Uterus (tissue), 4 donors: ENCODE results near the gene ITGA11. TPM values are rescaled to one million over a fixed set of nuclear protein-coding genes. Genes with fewer than 3 reads are reported as not detected.
A peak's percentile ranks its signal among the peaks of the same experiment; 100 is the strongest.

Experiments used
- DNase-seq, 2 donors: peaks; one replicate each; pipeline ENCODE4 v3.0.0-alpha.2; 2019 to 2020
- H3K27ac ChIP-seq, 2 donors: fragments of 200-600 bp; sonication (generic); 1 replicate in 1 of 2; 2 replicates in 1 of 2; pipeline ENCODE4 v1.5.1; 2016 to 2018
- H3K27me3 ChIP-seq, 2 donors: fragments of 200-600 bp; sonication (generic); one replicate each; pipeline ENCODE4 v1.5.1; 2018 to 2019; ENCODE audit warnings: control low read depth in 1 of 2
- H3K36me3 ChIP-seq, 2 donors: fragments of 200-600 bp; sonication (generic); one replicate each; pipeline ENCODE4 v1.5.1; 2019; ENCODE audit warnings: control low read depth in 1 of 2
- H3K4me1 ChIP-seq, 2 donors: fragments of 200-600 bp; sonication (generic); one replicate each; pipeline ENCODE4 v1.5.1; 2018 to 2019; ENCODE audit warnings: control low read depth in 1 of 2
- H3K4me3 ChIP-seq, 2 donors: fragments of 200-600 bp; sonication (generic); 1 replicate in 1 of 2; 2 replicates in 1 of 2; pipeline ENCODE4 v1.5.1; 2018 to 2019; ENCODE audit warnings: mild to moderate bottlenecking in 1 of 2
- H3K9me3 ChIP-seq, 2 donors: fragments of 200-600 bp; sonication (generic); one replicate each; pipeline ENCODE4 v1.5.1; 2019; ENCODE audit warnings: control low read depth in 1 of 2
- CTCF ChIP-seq, 4 experiments: fragments of 200-600 bp in 2 of 4; fragments of 450-650 bp in 2 of 4; sonication (generic) in 2 of 4; IDR thresholded peaks; one replicate each; pipeline ENCODE4 v1.5.1; 2016 to 2019; ENCODE audit warnings: antibody characterized with exemption in 4 of 4, mild to moderate bottlenecking in 2 of 4, moderate library complexity in 1 of 4
- POLR2A ChIP-seq, 2 donors: fragments of 450-650 bp; IDR thresholded peaks; one replicate each; pipeline ENCODE4 v1.6.1; 2016; ENCODE audit warnings: antibody characterized with exemption in 2 of 2, mild to moderate bottlenecking in 1 of 2, moderate library complexity in 1 of 2
- intact Hi-C: fragments of 100-400 bp; cut with DNase I; formaldehyde crosslinking; loops from one replicate; pipeline ENCODE4 v1.15.1; 2023; ENCODE audit warnings: low total_unique reads
- total RNA-seq, 4 donors: library from RNA; depleted of rRNA in 3 of 4; stranded (reverse); fragments of >200 nt in 3 of 4; gene quantifications; one replicate each; pipeline versions ENCODE4 v1.1.0 to v1.2.4, GENCODE V29; 2014 to 2023
- donor health status: DM: yes; HTN: yes; CAD: no.

ITGA11 gene
- total RNA-seq, 4 donors from 2014 or later, result 37.3 to 106 (median 61.1) TPM

- TF ChIP-seq CTCF (IDR thresholded peaks at IDR 0.05) (no peak), POLR2A (IDR thresholded peaks at IDR 0.05) (no peak)
- intact Hi-C loops, result no loop called here
- Histone ChIP-seq H3K27ac (peak overlapping the region in 1 of 2 donors; percentile 43), H3K9me3 (no peaks in the 10 kb centered on the region), H3K4me1 (no peaks in the 10 kb centered on the region), H3K27me3 (no peaks in the 10 kb centered on the region), H3K4me3 (no peak overlapping the region), H3K36me3 (no peaks in the 10 kb centered on the region)
- DNase-seq, result no peak
Observed at GRCh38 chr15:68328443-68328842, 103.5 kb downstream of the ITGA11 start.

GRCh38 chr15:68326711-68327354, 105.1 kb downstream of the ITGA11 start:
- H3K36me3 ChIP-seq, result no peaks in the 10 kb centered on the region
- H3K27me3 ChIP-seq, result no peaks in the 10 kb centered on the region
- intact Hi-C loops, result no loop called here
- no peaks in the 10 kb centered on the region for H3K9me3 ChIP-seq
- peak overlapping the region in 1 of 2 donors; percentile 43 for H3K27ac ChIP-seq
- no peaks in the 10 kb centered on the region for H3K4me1 ChIP-seq
- no peak overlapping the region for H3K4me3 ChIP-seq
- TF ChIP-seq POLR2A (IDR thresholded peaks at IDR 0.05), result no peak
- no peak for TF ChIP-seq CTCF (IDR thresholded peaks at IDR 0.05)
- DNase-seq, result no peak

DNA sequence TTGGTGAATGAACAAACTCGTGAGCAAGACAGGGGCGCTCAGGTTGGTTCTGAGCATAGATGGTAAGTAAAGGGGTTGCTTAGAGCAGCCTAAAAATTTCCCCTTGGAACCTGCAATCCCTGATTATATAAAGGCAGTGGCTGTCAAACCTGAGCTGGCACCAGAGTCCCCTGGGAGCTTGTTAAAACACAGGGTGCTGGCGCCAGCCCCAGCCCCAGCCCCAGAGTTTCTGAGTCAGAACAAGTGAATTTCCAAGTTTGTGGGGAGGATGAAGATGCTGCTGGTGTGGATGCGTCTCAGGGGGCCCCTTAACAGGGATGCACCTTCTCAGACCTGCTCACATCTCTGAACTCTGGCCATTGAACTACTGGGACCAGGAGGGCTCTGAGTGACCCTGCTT, 106.2 kb downstream of the ITGA11 start:
- intact Hi-C loops, result no loop called here
- Histone ChIP-seq H3K4me3 (no peak overlapping the region), H3K4me1 (no peaks in the 10 kb centered on the region), H3K9me3 (no peaks in the 10 kb centered on the region), H3K36me3 (no peaks in the 10 kb centered on the region), H3K27ac (no peak overlapping the region), H3K27me3 (no peaks in the 10 kb centered on the region)
- no peak for DNase-seq
- TF ChIP-seq POLR2A (IDR thresholded peaks at IDR 0.05) (no peak), CTCF (IDR thresholded peaks at IDR 0.05) (no peak)

GRCh38 chr15:68322796-68323195, 109.2 kb downstream of the ITGA11 start:
- no peak for DNase-seq
- TF ChIP-seq POLR2A (IDR thresholded peaks at IDR 0.05) (no peak), CTCF (IDR thresholded peaks at IDR 0.05) (no peak)
- no peaks in the 10 kb centered on the region for H3K4me1 ChIP-seq
- H3K36me3 ChIP-seq, result no peaks in the 10 kb centered on the region
- no peaks in the 10 kb centered on the region for H3K9me3 ChIP-seq
- no peaks in the 10 kb centered on the region for H3K27me3 ChIP-seq
- intact Hi-C loops, result no loop called here
- no peak overlapping the region for H3K27ac ChIP-seq
- no peak overlapping the region for H3K4me3 ChIP-seq

DNA sequence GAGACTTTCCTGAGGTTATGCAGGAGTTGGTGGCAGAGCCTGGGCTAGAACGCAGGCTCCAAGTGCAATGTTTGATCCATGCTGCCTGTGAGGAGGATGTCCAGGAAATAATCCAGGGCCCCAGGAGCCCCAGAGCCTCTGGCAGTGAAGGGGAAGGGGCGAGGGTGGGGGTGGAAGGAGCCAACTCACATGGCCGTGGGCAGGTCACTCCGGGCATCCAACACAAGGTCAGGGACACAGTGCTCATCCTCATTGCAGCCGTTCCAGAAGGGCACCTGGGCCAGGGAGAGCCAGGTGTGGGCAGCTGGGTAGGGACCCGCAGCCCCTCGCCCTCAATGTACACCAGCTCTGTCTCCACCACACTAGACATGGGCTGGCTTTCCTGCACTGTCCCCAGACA, 110.7 kb downstream of the ITGA11 start:
- Histone ChIP-seq H3K9me3 (no peaks in the 10 kb centered on the region), H3K4me1 (no peaks in the 10 kb centered on the region), H3K27me3 (no peaks in the 10 kb centered on the region), H3K4me3 (no peak overlapping the region), H3K36me3 (no peaks in the 10 kb centered on the region), H3K27ac (peak overlapping the region in 1 of 2 donors; percentile 19)
- intact Hi-C loops, result no loop called here
- TF ChIP-seq POLR2A (IDR thresholded peaks at IDR 0.05), result no peak
- DNase-seq, result no peak
